ENCODE data around the gene SNTA1.
"Not testable (repeated sequence)": the region's sequence is repeated elsewhere in the genome, so short reads cannot be mapped to it uniquely, and the experiment has no call there.

Gene SNTA1

DNA sequence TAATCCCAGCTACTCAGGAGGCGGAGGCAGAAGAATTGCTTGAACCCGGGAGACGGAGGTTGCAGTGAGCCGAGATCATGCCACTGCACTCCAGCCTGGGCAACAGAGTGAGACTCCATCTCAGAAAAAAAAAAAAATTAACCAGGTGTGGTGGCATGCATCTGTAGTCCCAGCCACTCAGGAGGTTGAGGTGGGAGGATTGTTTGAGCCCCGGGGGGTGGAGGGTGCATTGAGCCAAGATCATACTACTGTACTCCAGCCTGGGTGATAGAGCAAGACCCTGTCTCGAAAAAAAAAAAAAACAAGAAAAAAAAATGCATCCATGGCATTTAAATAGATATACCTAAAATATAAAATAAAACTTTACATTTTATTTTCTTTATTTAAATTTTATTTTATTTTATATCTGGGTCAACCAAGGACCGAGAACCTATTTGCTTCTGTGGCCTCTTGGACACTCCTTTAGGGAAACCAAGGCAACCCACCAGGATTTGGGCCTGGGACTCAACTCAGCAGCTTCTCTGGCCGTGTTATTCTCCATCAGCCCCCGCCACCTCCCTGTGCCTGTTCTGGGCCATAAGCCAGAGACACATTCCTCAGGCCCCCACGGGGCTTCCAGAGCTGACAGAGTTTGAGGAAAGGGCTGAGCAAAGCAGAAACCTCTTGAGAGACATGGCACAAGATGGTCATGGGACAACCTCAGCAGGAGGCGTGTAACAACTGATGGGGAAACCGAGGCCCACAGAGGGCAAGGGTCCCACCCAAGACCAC is 6.2 kb downstream of the SNTA1 start:
- H3K27ac ChIP-seq = no peak overlapping the region
- TF ChIP-seq, protein P1, sequence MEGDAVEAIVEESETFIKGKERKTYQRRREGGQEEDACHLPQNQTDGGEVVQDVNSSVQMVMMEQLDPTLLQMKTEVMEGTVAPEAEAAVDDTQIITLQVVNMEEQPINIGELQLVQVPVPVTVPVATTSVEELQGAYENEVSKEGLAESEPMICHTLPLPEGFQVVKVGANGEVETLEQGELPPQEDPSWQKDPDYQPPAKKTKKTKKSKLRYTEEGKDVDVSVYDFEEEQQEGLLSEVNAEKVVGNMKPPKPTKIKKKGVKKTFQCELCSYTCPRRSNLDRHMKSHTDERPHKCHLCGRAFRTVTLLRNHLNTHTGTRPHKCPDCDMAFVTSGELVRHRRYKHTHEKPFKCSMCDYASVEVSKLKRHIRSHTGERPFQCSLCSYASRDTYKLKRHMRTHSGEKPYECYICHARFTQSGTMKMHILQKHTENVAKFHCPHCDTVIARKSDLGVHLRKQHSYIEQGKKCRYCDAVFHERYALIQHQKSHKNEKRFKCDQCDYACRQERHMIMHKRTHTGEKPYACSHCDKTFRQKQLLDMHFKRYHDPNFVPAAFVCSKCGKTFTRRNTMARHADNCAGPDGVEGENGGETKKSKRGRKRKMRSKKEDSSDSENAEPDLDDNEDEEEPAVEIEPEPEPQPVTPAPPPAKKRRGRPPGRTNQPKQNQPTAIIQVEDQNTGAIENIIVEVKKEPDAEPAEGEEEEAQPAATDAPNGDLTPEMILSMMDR (IDR thresholded peaks at IDR 0.05) = no peak
- TF ChIP-seq ZFX (IDR thresholded peaks at IDR 0.05; ENCODE audit: borderline replicate concordance) = no peak

DNA sequence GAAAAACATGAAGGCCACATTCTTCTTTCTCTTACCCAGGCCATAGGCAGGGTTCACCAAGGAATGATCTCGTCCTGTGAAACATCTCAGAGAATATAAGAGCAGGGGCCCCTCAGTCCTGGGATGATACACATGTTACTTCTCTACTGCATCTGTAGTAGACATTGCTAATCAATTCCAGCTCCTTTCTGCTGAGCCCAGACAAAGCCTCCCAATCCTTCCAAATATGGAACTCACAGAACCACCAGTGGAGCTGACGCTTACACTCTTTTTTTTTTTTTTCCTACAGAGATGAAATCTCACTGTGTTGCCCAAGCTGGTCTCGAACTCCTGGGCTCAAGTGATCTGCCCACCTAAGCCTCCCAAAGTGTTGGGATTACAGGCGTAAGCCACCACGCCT is 9.1 kb downstream of the SNTA1 start:
- no peak overlapping the region for H3K27ac ChIP-seq
- TF ChIP-seq, protein P1 (IDR thresholded peaks at IDR 0.05) = no peak
- TF ChIP-seq ZFX (IDR thresholded peaks at IDR 0.05; ENCODE audit: borderline replicate concordance) = no peak

DNA sequence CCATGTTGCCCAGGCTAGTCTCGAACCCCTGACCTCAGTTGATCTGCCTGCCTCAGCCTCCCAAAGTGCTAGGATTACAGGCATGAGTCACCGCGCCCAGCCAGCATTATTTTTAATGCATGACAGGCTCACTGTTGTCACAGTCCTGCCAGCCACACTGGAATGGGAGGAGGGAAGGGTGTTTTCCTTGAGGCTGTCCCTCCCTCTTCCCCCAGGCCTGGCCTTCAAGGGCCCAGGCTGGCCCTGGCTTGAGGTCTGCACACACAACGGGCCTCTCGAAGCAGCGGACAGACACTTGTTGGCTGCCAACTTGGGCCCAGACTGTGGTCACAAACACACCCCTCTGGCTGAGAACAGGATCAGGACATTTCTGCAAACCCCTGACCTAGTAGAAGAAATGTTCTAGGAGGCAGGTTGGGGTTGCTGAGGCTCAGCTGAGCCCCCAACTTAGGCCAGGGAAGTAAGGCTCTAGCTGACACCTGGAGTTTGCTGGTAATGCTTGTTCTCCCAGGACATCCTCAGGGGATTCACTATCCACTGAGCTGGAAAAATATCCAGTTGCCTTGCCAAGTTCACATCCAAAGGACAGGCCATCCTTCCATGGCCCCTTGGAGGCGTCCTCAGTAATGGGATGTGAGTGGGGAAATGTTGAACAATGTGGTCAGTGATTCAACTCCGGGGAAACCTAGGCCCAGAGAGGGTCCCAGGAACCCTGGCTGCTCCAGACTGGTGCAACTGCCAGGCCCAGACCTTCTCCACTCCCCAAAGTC is 9.9 kb downstream of the SNTA1 start:
- no peak overlapping the region for H3K27ac ChIP-seq
- TF ChIP-seq, protein P1 (IDR thresholded peaks at IDR 0.05) = no peak
- TF ChIP-seq ZFX (IDR thresholded peaks at IDR 0.05; ENCODE audit: borderline replicate concordance) = no peak

DNA sequence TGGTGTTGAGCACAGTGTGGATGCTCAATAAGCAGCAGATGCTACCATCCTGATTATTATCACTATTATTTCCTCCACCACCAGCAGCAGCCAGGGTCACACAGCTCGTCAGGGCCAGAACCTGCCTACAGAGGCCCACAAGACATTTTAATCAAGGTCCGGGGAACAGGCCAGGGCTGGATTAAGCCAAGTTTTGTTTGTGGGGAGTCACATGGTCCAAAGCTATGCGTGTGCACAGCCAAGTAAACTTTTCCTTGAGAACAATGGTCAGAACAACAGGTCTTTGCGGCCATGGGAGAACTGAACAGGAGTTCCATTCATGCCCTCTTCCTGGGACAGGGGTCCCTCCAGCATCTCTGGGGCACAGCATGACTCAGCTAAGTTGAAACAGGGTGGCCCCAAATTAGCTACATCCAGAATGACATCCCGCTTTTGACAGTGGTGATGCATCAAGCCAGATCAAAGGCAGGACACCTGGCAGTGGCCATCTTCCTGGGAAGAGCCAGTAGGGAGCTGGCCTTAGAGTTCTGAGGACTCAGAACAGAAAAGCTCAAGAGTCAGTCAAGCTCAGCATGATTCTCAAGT is 11.7 kb downstream of the SNTA1 start:
- TF ChIP-seq ZFX (IDR thresholded peaks at IDR 0.05; ENCODE audit: borderline replicate concordance) = no peak
- TF ChIP-seq, protein P1 (IDR thresholded peaks at IDR 0.05) = no peak
- H3K27ac ChIP-seq = no peak overlapping the region

DNA sequence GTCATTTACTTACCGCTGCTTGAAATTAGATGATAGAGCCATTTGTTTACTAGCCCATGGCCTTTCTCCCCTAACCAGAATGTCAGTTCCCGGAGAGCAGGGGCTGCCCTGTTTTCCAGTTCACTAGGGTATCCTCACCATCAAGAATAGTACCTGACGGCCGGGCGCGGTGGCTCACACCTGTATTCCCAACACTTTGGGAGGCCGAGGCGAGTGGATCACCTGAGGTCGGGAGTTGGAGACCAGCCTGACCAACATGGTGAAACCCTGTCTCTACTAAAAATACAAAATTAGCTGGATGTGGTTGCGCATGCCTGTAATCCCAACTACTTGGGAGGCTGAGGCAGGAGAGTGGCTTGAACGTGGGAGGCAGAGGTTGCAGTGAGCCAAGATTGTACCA is 19.7 kb downstream of the SNTA1 start:
- not testable (repeated sequence) for H3K27ac ChIP-seq

DNA sequence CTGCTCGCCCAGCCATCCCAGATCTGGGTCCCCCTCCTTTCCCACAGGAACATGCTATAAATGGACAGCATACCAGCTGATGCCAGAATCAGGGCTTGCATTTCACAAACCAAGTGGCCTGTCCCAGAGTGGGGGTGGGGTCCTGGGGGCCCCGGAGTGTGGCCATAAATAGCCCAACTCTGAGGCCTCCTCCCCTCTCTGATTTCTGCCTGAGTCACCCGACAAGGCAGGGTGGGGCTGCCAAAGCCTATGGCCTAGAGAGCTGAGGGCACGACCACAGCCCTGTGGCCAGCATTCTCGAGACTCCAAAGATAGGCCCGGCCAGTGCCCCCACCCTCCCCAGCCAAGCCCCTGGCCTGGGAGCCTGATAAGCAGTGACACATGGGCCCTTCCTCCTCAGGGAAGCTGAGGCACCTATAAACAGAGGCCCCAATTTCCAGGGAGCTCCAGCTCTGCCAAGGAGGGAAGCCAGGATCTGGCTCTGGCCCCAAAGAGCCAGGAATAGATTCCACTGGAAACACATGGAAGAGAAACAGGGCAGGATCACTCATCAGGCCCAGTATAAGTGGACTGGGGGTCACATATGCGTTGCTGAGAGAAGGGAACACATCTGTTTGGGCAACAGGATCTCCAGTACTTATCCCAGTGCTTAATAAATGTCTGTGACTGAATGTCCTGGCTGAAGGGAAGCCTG is 20.3 kb downstream of the SNTA1 start:
- TF ChIP-seq ZFX (IDR thresholded peaks at IDR 0.05; ENCODE audit: borderline replicate concordance) = no peak
- TF ChIP-seq, protein P1 (IDR thresholded peaks at IDR 0.05) = no peak
- H3K27ac ChIP-seq = no peak overlapping the region

DNA sequence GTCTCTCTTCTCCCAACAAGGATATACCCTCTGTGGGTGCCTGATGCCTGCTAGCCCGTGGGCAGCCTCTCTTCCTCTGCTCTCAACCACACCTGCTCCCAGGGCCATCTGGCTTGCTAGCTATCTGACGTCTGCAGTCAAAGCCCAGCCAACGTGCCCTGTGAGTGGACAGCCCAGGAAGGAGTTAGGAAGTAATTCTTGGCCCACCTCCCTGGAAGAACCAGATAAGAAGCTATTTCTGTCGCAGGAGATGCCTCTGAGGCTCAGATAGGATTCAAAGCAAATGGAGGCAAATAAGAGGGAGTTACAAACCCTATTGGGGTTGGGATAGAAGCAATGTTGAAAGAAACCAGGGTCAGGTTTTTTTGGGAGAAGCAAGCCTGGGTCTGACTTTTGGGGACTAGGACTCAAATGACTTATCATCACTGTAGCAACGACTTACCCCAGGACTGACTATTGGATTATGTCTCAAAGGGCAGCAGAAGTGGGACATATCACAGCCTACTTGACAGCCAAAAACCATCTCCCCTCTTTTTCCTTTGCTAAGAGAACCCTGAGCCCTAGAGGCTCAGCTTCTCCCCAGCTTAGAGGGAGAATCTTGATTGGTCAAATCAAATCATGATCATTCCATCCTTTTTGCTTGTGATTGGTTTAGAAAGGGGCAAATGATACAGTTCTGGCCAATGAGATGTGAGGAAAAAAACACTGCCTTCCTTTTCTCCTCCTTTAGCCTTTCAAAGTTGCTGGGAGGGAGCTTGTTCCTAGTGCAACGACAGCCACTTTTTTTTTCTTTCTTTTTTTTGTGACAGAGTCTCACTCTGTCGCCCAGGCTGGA is 24.2 kb downstream of the SNTA1 start:
- no peak overlapping the region for H3K27ac ChIP-seq
- TF ChIP-seq, protein P1 (IDR thresholded peaks at IDR 0.05) = no peak
- TF ChIP-seq ZFX (IDR thresholded peaks at IDR 0.05; ENCODE audit: borderline replicate concordance) = no peak

Data from 22Rv1 (cell line).